ENCODE results near the gene ASB12.

ASB12 gene

GRCh38 chrX:64186974-64187761 is 43.2 kb downstream of the ASB12 start:
- DNase-seq: no peak

GRCh38 chrX:64184396-64184795 is 46.0 kb downstream of the ASB12 start:
- no peak for DNase-seq

- no peak for DNase-seq
These were observed 48.2 kb downstream of the ASB12 start for GRCh38 chrX:64182208-64182607.

- DNase-seq: no peak
These were observed 53.5 kb downstream of the ASB12 start for GRCh38 chrX:64176876-64177275.

Data from CD4-positive, alpha-beta T cell treated with Interleukin-6 for 4 hours (primary cell).